ENCODE results near the gene NUP210L.

NUP210L gene

DNA sequence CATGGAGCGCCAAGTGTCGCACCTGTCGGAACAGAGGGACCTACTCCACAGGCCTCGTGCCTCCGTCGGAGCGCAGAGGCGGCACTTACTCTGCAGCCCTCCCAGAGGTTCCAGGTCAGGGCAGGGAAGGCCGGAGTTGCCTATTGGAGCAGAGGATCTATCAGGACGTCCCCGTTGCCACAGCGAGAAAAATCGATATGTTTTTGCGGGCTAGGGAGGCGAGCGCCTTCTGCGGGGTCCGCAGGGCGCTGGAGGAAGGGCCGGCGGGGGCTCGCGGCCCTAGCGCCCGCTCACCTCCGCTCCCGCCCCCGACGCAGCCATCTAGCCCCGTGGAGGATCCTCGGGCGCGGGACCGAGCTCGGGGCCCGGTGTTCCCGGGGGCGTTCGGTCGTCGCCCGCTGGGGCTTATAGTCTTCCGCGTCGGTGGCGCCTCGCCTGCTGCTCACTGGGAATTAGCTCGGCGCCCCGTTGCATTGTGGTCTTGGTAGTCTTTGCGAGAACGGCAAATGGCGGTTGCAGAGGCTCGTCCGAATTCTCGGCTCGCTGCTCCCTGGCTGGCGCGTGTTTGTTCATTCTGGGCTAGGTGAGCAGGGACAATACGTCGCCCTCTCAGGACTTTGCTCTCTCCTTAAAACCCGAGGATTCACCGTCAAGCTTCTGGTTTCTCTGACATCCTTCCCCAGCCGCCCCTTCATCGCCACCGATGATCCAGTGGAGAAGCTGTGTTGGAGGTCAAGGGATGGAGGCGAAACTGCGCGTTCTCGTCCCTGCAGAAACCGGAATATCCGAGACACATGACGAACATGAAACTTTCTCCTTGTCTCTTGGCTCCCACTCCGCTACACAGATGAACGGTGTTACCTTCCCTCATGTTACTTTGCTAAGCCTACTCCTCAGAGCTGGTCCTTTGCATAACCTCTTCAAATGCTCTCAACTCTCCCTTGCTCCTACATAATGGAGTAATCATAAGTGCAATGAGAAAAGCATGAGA is 177.3 kb downstream of the NUP210L start, which contains the start of gene JTB (continued):
- no peak for TF ChIP-seq REPIN1 (tag by site-specific recombination; IDR thresholded peaks at IDR 0.05; ENCODE audit: low read depth)
- no peak for TF ChIP-seq ZNF510 (tag by site-specific recombination; IDR thresholded peaks at IDR 0.05; ENCODE audit: insufficient replicate concordance)
- peak; percentile 59 for TF ChIP-seq ZNF501 (tag by site-specific recombination; IDR thresholded peaks at IDR 0.05)
- TF ChIP-seq ZNF701 (tag by site-specific recombination; IDR thresholded peaks at IDR 0.05) = no peak
- TF ChIP-seq, protein P1, sequence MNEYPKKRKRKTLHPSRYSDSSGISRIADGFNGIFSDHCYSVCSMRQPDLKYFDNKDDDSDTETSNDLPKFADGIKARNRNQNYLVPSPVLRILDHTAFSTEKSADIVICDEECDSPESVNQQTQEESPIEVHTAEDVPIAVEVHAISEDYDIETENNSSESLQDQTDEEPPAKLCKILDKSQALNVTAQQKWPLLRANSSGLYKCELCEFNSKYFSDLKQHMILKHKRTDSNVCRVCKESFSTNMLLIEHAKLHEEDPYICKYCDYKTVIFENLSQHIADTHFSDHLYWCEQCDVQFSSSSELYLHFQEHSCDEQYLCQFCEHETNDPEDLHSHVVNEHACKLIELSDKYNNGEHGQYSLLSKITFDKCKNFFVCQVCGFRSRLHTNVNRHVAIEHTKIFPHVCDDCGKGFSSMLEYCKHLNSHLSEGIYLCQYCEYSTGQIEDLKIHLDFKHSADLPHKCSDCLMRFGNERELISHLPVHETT (tag by site-specific recombination; IDR thresholded peaks at IDR 0.05) = 0 out of 2 replicates have a peak, but pooled peaks have one; percentile 15
- TF ChIP-seq, protein P2, sequence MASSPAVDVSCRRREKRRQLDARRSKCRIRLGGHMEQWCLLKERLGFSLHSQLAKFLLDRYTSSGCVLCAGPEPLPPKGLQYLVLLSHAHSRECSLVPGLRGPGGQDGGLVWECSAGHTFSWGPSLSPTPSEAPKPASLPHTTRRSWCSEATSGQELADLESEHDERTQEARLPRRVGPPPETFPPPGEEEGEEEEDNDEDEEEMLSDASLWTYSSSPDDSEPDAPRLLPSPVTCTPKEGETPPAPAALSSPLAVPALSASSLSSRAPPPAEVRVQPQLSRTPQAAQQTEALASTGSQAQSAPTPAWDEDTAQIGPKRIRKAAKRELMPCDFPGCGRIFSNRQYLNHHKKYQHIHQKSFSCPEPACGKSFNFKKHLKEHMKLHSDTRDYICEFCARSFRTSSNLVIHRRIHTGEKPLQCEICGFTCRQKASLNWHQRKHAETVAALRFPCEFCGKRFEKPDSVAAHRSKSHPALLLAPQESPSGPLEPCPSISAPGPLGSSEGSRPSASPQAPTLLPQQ (tag by site-specific recombination; IDR thresholded peaks at IDR 0.05) = no peak
- TF ChIP-seq ZNF776 (tag by site-specific recombination; IDR thresholded peaks at IDR 0.05; ENCODE audit: borderline replicate concordance) = no peak
- TF ChIP-seq ZNF530 (tag by site-specific recombination; IDR thresholded peaks at IDR 0.05; ENCODE audit: low read depth) = no peak
- TF ChIP-seq, protein P3, sequence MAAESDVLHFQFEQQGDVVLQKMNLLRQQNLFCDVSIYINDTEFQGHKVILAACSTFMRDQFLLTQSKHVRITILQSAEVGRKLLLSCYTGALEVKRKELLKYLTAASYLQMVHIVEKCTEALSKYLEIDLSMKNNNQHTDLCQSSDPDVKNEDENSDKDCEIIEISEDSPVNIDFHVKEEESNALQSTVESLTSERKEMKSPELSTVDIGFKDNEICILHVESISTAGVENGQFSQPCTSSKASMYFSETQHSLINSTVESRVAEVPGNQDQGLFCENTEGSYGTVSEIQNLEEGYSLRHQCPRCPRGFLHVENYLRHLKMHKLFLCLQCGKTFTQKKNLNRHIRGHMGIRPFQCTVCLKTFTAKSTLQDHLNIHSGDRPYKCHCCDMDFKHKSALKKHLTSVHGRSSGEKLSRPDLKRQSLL (tag by site-specific recombination; IDR thresholded peaks at IDR 0.05) = no peak
- TF ChIP-seq ZSCAN16 (tag by site-specific recombination; IDR thresholded peaks at IDR 0.05) = no peak
- TF ChIP-seq, protein P4, sequence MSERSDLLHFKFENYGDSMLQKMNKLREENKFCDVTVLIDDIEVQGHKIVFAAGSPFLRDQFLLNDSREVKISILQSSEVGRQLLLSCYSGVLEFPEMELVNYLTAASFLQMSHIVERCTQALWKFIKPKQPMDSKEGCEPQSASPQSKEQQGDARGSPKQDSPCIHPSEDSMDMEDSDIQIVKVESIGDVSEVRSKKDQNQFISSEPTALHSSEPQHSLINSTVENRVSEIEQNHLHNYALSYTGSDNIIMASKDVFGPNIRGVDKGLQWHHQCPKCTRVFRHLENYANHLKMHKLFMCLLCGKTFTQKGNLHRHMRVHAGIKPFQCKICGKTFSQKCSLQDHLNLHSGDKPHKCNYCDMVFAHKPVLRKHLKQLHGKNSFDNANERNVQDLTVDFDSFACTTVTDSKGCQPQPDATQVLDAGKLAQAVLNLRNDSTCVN (tag by site-specific recombination; optimal IDR thresholded peaks at IDR 0.05) = peak; percentile 90
- no peak for TF ChIP-seq GFI1B (tag by site-specific recombination; IDR thresholded peaks at IDR 0.05)
- peak; percentile 94 for TF ChIP-seq ZNF600 (tag by site-specific recombination; IDR thresholded peaks at IDR 0.05)
- no peak for TF ChIP-seq WT1 (tag by site-specific recombination; IDR thresholded peaks at IDR 0.05)
- TF ChIP-seq, protein P5, sequence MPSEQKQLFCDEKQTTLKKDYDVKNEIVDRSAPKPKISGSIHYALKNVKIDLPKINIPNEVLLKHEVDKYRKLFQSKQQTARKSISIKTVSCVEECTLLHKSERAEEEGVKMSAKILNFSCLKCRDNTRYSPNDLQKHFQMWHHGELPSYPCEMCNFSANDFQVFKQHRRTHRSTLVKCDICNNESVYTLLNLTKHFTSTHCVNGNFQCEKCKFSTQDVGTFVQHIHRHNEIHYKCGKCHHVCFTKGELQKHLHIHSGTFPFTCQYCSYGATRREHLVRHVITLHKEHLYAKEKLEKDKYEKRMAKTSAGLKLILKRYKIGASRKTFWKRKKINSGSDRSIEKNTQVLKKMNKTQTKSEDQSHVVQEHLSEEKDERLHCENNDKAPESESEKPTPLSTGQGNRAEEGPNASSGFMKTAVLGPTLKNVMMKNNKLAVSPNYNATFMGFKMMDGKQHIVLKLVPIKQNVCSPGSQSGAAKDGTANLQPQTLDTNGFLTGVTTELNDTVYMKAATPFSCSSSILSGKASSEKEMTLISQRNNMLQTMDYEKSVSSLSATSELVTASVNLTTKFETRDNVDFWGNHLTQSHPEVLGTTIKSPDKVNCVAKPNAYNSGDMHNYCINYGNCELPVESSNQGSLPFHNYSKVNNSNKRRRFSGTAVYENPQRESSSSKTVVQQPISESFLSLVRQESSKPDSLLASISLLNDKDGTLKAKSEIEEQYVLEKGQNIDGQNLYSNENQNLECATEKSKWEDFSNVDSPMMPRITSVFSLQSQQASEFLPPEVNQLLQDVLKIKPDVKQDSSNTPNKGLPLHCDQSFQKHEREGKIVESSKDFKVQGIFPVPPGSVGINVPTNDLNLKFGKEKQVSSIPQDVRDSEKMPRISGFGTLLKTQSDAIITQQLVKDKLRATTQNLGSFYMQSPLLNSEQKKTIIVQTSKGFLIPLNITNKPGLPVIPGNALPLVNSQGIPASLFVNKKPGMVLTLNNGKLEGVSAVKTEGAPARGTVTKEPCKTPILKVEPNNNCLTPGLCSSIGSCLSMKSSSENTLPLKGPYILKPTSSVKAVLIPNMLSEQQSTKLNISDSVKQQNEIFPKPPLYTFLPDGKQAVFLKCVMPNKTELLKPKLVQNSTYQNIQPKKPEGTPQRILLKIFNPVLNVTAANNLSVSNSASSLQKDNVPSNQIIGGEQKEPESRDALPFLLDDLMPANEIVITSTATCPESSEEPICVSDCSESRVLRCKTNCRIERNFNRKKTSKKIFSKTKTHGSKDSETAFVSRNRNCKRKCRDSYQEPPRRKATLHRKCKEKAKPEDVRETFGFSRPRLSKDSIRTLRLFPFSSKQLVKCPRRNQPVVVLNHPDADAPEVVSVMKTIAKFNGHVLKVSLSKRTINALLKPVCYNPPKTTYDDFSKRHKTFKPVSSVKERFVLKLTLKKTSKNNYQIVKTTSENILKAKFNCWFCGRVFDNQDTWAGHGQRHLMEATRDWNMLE (tag by site-specific recombination; conservative IDR thresholded peaks at IDR 0.05; ENCODE audit: low read depth) = no peak
- TF ChIP-seq, protein P6, sequence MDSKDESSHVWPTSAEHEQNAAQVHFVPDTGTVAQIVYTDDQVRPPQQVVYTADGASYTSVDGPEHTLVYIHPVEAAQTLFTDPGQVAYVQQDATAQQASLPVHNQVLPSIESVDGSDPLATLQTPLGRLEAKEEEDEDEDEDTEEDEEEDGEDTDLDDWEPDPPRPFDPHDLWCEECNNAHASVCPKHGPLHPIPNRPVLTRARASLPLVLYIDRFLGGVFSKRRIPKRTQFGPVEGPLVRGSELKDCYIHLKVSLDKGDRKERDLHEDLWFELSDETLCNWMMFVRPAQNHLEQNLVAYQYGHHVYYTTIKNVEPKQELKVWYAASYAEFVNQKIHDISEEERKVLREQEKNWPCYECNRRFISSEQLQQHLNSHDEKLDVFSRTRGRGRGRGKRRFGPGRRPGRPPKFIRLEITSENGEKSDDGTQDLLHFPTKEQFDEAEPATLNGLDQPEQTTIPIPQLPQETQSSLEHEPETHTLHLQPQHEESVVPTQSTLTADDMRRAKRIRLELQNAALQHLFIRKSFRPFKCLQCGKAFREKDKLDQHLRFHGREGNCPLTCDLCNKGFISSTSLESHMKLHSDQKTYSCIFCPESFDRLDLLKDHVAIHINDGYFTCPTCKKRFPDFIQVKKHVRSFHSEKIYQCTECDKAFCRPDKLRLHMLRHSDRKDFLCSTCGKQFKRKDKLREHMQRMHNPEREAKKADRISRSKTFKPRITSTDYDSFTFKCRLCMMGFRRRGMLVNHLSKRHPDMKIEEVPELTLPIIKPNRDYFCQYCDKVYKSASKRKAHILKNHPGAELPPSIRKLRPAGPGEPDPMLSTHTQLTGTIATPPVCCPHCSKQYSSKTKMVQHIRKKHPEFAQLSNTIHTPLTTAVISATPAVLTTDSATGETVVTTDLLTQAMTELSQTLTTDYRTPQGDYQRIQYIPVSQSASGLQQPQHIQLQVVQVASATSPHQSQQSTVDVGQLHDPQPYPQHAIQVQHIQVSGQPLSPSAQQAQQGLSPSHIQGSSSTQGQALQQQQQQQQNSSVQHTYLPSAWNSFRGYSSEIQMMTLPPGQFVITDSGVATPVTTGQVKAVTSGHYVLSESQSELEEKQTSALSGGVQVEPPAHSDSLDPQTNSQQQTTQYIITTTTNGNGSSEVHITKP (tag by site-specific recombination; IDR thresholded peaks at IDR 0.05) = peak; percentile 22
- TF ChIP-seq ZNF121 (tag by site-specific recombination; IDR thresholded peaks at IDR 0.05) = no peak
- TF ChIP-seq ZNF629 (tag by site-specific recombination; IDR thresholded peaks at IDR 0.05) = peak; percentile 51; the same call in 1 of the 2 replicates
- TF ChIP-seq ZNF324 (tag by site-specific recombination; IDR thresholded peaks at IDR 0.05) = no peak
- peak; percentile 61 for TF ChIP-seq ZNF341 (tag by site-specific recombination; IDR thresholded peaks at IDR 0.05; ENCODE audit: low read depth)
- no peak for TF ChIP-seq ZNF837 (tag by site-specific recombination; IDR thresholded peaks at IDR 0.05)
- TF ChIP-seq GLI2 (tag by site-specific recombination; IDR thresholded peaks at IDR 0.05; ENCODE audit: borderline replicate concordance, low read depth) = no peak
- no peak for TF ChIP-seq ZNF23 (tag by site-specific recombination; IDR thresholded peaks at IDR 0.05; ENCODE audit: borderline replicate concordance)
- no peak for TF ChIP-seq ZNF626 (tag by site-specific recombination; IDR thresholded peaks at IDR 0.05)
